HG03521 (cell line): ENCODE results near the gene CCDC82.
A peak's percentile ranks its signal among the peaks of the same experiment; 100 is the strongest.
"Not testable (repeated sequence)": the region's sequence is repeated elsewhere in the genome, so short reads cannot be mapped to it uniquely, and the experiment has no call there.

Experiments used
- ATAC-seq: cut with Tn5 transposase; IDR thresholded peaks from one replicate; pipeline ENCODE4 v1.9.1; 2021; ENCODE audit warnings: mild to moderate bottlenecking, moderate library complexity; ENCODE audit not compliant: unreplicated experiment

Gene CCDC82

GRCh38 chr11:96389720-96390487 is at the start of gene CCDC82, which contains the start of gene JRKL:
CCDC82 (minus strand) TSS chr11:96389912; CDS start chr11:96384747, 5,165 bp downstream.
JRKL (plus strand) TSS chr11:96390013; CDS start chr11:96390650, 637 bp downstream.
- ATAC-seq = peak; percentile 94

- ATAC-seq = not testable (repeated sequence)
Measured at GRCh38 chr11:96432654-96433053, 42.9 kb upstream of the CCDC82 start.

GRCh38 chr11:96430668-96431067 is 41.0 kb upstream of the CCDC82 start:
- no peak for ATAC-seq

GRCh38 chr11:96424693-96425092 is 35.0 kb upstream of the CCDC82 start:
- ATAC-seq = no peak

- no peak for ATAC-seq
Measured at GRCh38 chr11:96413408-96413807, 23.7 kb upstream of the CCDC82 start.

DNA sequence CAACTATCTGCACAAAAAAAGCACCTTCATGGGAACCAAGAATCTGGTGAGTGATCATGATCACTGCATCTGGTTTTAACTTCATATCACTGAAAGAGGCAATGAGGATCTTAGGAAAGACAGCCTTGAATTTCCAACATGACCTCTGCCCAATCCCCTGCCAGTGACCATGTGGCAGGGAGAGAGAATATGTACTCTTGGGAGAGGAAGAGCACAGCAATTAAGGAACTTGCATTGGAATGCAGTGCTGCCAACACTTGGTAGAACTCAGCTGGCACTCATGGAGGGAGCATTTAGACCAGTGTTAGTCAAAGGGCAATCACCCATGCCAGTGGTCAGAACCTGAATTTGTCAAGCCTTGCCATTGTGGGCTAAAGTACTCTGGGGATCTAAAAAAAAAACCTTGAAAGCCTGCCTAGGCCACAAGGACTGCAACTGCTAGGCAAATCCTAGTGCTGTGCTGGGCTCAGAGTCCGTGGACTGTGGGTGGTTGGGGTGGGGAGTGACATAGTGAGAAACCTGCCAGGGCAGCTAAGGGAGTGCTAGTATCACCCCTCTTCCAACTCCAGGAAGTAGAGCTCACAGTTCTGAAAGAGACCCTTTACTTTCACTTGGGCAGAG is 23.2 kb upstream of the CCDC82 start:
- ATAC-seq = no peak

GRCh38 chr11:96411412-96411811 is 21.7 kb upstream of the CCDC82 start:
- ATAC-seq = not testable (repeated sequence)

GRCh38 chr11:96400697-96401096 is 11.0 kb upstream of the CCDC82 start:
- ATAC-seq = no peak

DNA sequence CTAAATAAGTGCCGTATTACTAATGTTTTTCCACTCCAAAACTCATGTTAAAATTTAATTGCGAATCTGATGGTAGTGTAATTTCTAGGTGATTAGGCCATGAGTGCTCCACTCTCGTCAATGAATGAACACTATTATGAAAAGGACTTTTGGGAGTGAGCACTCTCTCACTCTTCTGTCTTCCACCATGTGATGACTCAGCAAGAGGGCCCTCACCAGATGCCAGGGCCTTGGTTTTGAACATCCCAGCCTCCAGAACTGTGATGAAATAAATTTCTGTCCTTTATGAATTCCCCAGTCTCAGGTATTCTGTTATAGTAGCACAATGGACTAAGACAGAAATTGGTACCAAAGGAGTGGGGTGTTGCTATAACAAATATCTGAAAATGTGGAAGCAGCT is 8.2 kb upstream of the CCDC82 start:
- ATAC-seq = no peak

GRCh38 chr11:96396637-96397036 is 6.9 kb upstream of the CCDC82 start:
- ATAC-seq = no peak

- no peak for ATAC-seq
Measured at GRCh38 chr11:96394773-96395172, 5.1 kb upstream of the CCDC82 start.

GRCh38 chr11:96393753-96394348 is 4.1 kb upstream of the CCDC82 start:
- ATAC-seq = no peak

DNA sequence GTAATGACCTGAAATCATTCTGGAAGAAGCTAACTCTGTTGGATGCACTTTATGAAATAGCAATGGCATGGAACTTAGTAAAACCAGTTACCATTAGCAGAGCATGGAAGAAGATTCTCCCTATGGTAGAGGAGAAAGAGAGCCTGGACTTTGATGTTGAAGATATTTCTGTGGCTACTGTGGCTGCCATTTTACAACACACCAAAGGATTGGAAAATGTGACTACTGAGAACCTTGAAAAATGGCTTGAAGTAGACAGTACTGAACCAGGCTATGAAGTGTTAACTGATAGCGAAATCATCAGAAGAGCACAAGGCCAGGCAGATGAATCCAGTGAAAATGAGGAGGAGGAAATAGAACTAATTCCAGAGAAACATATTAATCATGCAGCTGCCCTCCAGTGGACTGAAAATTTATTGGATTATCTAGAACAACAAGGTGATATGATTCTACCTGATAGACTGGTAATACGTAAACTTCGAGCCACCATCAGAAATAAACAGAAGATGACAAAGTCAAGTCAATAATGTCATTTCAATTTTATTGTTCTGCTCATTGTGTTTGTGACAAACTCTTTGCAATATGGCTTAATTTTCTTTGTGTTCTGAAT is 2.1 kb upstream of the CCDC82 start:
- no peak for ATAC-seq

DNA sequence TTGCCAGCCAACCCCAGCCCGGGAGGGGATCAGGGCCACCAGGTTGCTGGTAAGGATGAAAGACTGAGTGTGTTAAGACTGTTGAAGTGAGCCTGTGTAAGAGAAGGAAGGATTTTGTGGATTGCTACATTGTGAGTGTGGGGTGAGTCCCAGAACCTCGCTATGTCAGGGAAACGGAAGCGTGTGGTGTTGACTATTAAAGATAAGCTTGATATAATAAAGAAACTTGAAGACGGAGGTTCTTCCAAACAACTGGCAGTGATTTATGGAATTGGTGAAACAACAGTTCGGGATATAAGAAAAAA is 728 bp upstream of the CCDC82 start:
- ATAC-seq = no peak

GRCh38 chr11:96388891-96389719 is 607 bp downstream of the CCDC82 start:
- ATAC-seq = peak; percentile 40

DNA sequence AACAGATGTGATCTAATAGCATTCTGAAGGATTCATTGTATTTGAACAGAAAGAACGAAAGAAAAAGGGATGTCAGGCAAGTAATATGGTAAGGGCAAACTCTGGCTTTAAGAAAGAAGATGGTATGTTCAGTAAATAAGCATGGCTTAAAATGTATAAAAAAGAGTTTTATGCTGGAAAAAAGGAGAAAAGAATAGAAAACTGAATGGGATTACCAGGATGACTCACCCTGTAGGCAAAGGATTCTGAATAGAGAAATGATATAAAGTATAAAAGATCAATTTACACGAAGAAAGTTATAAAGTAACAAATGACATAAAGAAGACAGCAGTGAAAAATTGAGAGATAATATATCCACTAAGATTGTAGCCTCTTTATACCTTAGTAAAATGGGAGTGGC is 4.5 kb downstream of the CCDC82 start:
- no peak for ATAC-seq

- no peak for ATAC-seq
Measured at GRCh38 chr11:96384156-96384555, 5.6 kb downstream of the CCDC82 start.

DNA sequence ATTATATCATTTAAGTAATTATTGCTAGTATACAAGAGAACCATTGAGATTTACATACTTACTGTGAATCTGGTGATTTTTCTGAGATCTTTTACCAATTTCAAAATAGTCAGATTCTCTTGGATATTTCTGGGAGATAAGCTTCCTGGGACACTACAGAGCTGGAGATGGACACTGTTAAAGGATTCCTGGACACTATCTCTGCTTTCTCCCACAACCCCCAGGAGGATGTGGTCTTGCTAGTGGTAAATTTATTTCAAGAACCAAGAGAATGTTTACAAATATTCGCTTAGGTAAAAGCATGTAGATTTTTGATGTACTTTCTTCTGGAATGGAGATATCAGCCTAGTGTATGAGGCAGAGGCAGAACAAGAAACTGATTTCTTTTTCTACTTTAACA is 12.9 kb downstream of the CCDC82 start:
- no peak for ATAC-seq

- ATAC-seq = no peak
Measured at GRCh38 chr11:96373826-96374225, 15.9 kb downstream of the CCDC82 start.

GRCh38 chr11:96367342-96367741 is 22.4 kb downstream of the CCDC82 start:
- ATAC-seq = no peak

- no peak for ATAC-seq
Measured at GRCh38 chr11:96366024-96366423, 23.7 kb downstream of the CCDC82 start.
